Neural progenitor cell (in vitro differentiated cells): ENCODE results near the gene PPHLN1. TPM values are rescaled to one million over a fixed set of nuclear protein-coding genes. Genes with fewer than 3 reads are reported as not detected.

Experiments used
- DNase-seq: peaks from one replicate; pipeline ENCODE4 v3.0.0-alpha.2; 2016; ENCODE audit warnings: low spot score
- H2AFZ ChIP-seq: fragments of 200-600 bp; sonication (generic); replicated peaks from 2 replicates; pipeline ENCODE4 v1.6.1; 2016; ENCODE audit warnings: antibody characterized with exemption
- H3F3A ChIP-seq: fragments of 200-600 bp; sonication (generic); 2 replicates; pipeline ENCODE4 v1.6.1; 2016; ENCODE audit warnings: antibody characterized with exemption, low read depth
- H3K27ac ChIP-seq: fragments of 200-600 bp; sonication (generic); 2 replicates; pipeline ENCODE4 v1.5.1; 2016; ENCODE audit warnings: mild to moderate bottlenecking
- H3K27me3 ChIP-seq: fragments of 200-600 bp; sonication (generic); 2 replicates; pipeline ENCODE4 v1.6.1; 2016; ENCODE audit warnings: mild to moderate bottlenecking, moderate library complexity
- H3K36me3 ChIP-seq: fragments of 200-600 bp; sonication (generic); 2 replicates; pipeline ENCODE4 v1.5.1; 2016
- H3K4me1 ChIP-seq: fragments of 200-600 bp; sonication (generic); 2 replicates; pipeline ENCODE4 v1.6.1; 2016; ENCODE audit warnings: mixed run types
- H3K4me2 ChIP-seq: fragments of 200-600 bp; sonication (generic); 2 replicates; pipeline ENCODE4 v1.6.1; 2016
- H3K4me3 ChIP-seq: fragments of 200-600 bp; sonication (generic); 2 replicates; pipeline ENCODE4 v1.5.1; 2016
- H3K79me2 ChIP-seq: fragments of 200-600 bp; sonication (generic); 2 replicates; pipeline ENCODE4 v1.6.1; 2016; ENCODE audit warnings: low read depth
- H3K9ac ChIP-seq: fragments of 200-600 bp; sonication (generic); 2 replicates; pipeline ENCODE4 v1.6.1; 2016
- H3K9me3 ChIP-seq: fragments of 200-600 bp; sonication (generic); 2 replicates; pipeline ENCODE4 v1.5.1; 2016; ENCODE audit warnings: low read depth
- H4K20me1 ChIP-seq: fragments of 200-600 bp; sonication (generic); 2 replicates; pipeline ENCODE4 v1.6.1; 2016; ENCODE audit warnings: low read depth
- H3K27ac Mint-ChIP-seq: 3 replicates; pipeline ENCODE4 v1.8.0; 2021; ENCODE audit warnings: mixed read lengths
- H3K27me3 Mint-ChIP-seq: 2 replicates; pipeline ENCODE4 v1.8.0; 2022; ENCODE audit warnings: low read depth, mild to moderate bottlenecking, inconsistent platforms, moderate library complexity, mixed read lengths; ENCODE audit not compliant: insufficient read depth
- H3K36me3 Mint-ChIP-seq: 3 replicates; pipeline ENCODE4 v1.8.0; 2021; ENCODE audit warnings: mixed read lengths
- H3K4me1 Mint-ChIP-seq: 3 replicates; pipeline ENCODE4 v1.8.0; 2021; ENCODE audit warnings: mixed read lengths
- H3K4me3 Mint-ChIP-seq: 3 replicates; pipeline ENCODE4 v1.8.0; 2021; ENCODE audit warnings: mild to moderate bottlenecking, moderate library complexity, mixed read lengths
- H3K9me3 Mint-ChIP-seq: 3 replicates; pipeline ENCODE4 v1.8.0; 2020; ENCODE audit warnings: mixed read lengths
- CTCF ChIP-seq: fragments of 200-600 bp; sonication (generic); IDR thresholded peaks from 2 replicates; pipeline ENCODE4 v1.5.1; 2017; ENCODE audit warnings: antibody characterized with exemption, mild to moderate bottlenecking
- EZH2 ChIP-seq: fragments of 200-600 bp; sonication (generic); IDR thresholded peaks from 2 replicates; pipeline ENCODE4 v1.6.1; 2017; ENCODE audit warnings: antibody characterized with exemption, mild to moderate bottlenecking, moderate library complexity
- EZH2phosphoT487 ChIP-seq: fragments of 200-600 bp; sonication (generic); IDR thresholded peaks from 2 replicates; pipeline ENCODE4 v1.6.1; 2017; ENCODE audit warnings: antibody characterized with exemption
- total RNA-seq: library from RNA; depleted of rRNA; stranded (reverse); fragments of >200 nt; gene quantifications from 2 replicates; pipeline ENCODE4 v1.2.3, GENCODE V29; 2015; ENCODE audit warnings: low replicate concordance

Gene PPHLN1
- total RNA-seq, 1 donor from 2014 or later: 95.5 TPM

- Histone ChIP-seq H3K4me1 (no peaks in the 10 kb centered on the region), H2AFZ (no peak overlapping the region), H3K9me3 (no peaks in the 10 kb centered on the region), H4K20me1 (no peaks in the 10 kb centered on the region), H3K4me2 (no peak overlapping the region), H3K79me2 (peaks cover 15% of the 10 kb centered on the region), H3K36me3 (peaks cover 3% of the 10 kb centered on the region), H3K27ac (no peak overlapping the region), H3K9ac (no peak overlapping the region), H3K4me3 (no peak overlapping the region), H3K27me3 (no peaks in the 10 kb centered on the region), H3F3A (no peaks in the 10 kb centered on the region)
- Mint-ChIP-seq H3K9me3 (no peaks in the 10 kb centered on the region), H3K27ac (no peak overlapping the region), H3K36me3 (peaks cover 20% of the 10 kb centered on the region), H3K4me1 (no peaks in the 10 kb centered on the region), H3K27me3 (no peaks in the 10 kb centered on the region), H3K4me3 (no peak overlapping the region)
- DNase-seq: no peak
- TF ChIP-seq EZH2: no peak
- no peak for TF ChIP-seq CTCF
- no peak for TF ChIP-seq EZH2phosphoT487
Measured at GRCh38 chr12:42356344-42356743, 30.4 kb downstream of the PPHLN1 start.

DNA sequence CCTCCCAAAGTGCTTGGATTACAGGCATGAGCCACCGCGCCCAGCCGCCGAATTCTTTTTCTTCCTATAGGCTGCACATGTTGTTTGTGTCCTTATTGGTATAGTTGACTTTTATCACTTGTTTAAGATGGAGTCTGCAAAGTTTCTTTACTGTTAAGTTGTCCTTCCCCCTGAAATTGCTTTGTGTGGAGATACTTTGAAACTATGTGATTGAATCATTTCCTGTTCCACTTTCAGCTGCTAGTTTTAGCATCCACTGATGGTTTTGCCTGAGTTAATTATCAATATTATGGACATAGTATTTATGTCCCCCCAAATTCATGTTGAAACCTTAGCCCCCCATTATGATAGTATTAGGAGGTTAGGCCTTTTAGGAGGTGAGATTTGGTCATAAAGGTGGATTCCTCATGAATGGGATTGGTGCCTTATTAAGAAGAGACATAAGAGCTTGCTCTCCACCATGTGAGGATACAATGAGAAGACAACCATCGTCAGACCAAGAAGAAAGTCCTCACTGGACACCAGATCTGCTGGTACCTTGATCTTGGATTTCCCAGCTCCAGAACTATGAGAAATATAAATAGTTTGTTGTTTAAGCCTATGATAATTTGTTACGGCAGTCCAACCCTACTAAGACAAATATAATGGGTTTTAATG lies 34.9 kb downstream of the PPHLN1 start:
- Histone ChIP-seq H3K4me2 (no peak overlapping the region), H3F3A (no peaks in the 10 kb centered on the region), H4K20me1 (no peaks in the 10 kb centered on the region), H2AFZ (no peak overlapping the region), H3K9ac (no peak overlapping the region), H3K79me2 (peaks cover 18% of the 10 kb centered on the region), H3K4me1 (no peaks in the 10 kb centered on the region), H3K9me3 (no peaks in the 10 kb centered on the region), H3K27me3 (no peaks in the 10 kb centered on the region), H3K4me3 (no peak overlapping the region), H3K36me3 (no peaks in the 10 kb centered on the region), H3K27ac (no peak overlapping the region)
- TF ChIP-seq CTCF (no peak), EZH2phosphoT487 (no peak), EZH2 (no peak)
- Mint-ChIP-seq H3K36me3 (peaks cover 18% of the 10 kb centered on the region), H3K27ac (no peak overlapping the region), H3K9me3 (no peaks in the 10 kb centered on the region), H3K4me1 (no peaks in the 10 kb centered on the region), H3K27me3 (no peaks in the 10 kb centered on the region), H3K4me3 (no peak overlapping the region)
- DNase-seq: no peak

GRCh38 chr12:42361909-42362646 lies 36.1 kb downstream of the PPHLN1 start:
- Histone ChIP-seq H3K27ac (no peak overlapping the region), H3F3A (no peaks in the 10 kb centered on the region), H3K4me3 (no peak overlapping the region), H3K4me1 (no peaks in the 10 kb centered on the region), H4K20me1 (no peaks in the 10 kb centered on the region), H3K79me2 (peaks cover 18% of the 10 kb centered on the region), H3K9me3 (no peaks in the 10 kb centered on the region), H3K9ac (no peak overlapping the region), H3K4me2 (no peak overlapping the region), H3K36me3 (no peaks in the 10 kb centered on the region), H2AFZ (no peak overlapping the region), H3K27me3 (no peaks in the 10 kb centered on the region)
- no peaks in the 10 kb centered on the region for H3K27me3 Mint-ChIP-seq
- peaks cover 21% of the 10 kb centered on the region for H3K36me3 Mint-ChIP-seq
- H3K27ac Mint-ChIP-seq: no peak overlapping the region
- no peak for TF ChIP-seq CTCF
- no peak for TF ChIP-seq EZH2phosphoT487
- TF ChIP-seq EZH2: no peak
- no peak overlapping the region for H3K4me3 Mint-ChIP-seq
- H3K9me3 Mint-ChIP-seq: no peaks in the 10 kb centered on the region
- no peak for DNase-seq
- no peaks in the 10 kb centered on the region for H3K4me1 Mint-ChIP-seq
